ENCODE data around the gene FAM181A.
A peak's percentile ranks its signal among the peaks of the same experiment; 100 is the strongest.

Gene FAM181A

DNA sequence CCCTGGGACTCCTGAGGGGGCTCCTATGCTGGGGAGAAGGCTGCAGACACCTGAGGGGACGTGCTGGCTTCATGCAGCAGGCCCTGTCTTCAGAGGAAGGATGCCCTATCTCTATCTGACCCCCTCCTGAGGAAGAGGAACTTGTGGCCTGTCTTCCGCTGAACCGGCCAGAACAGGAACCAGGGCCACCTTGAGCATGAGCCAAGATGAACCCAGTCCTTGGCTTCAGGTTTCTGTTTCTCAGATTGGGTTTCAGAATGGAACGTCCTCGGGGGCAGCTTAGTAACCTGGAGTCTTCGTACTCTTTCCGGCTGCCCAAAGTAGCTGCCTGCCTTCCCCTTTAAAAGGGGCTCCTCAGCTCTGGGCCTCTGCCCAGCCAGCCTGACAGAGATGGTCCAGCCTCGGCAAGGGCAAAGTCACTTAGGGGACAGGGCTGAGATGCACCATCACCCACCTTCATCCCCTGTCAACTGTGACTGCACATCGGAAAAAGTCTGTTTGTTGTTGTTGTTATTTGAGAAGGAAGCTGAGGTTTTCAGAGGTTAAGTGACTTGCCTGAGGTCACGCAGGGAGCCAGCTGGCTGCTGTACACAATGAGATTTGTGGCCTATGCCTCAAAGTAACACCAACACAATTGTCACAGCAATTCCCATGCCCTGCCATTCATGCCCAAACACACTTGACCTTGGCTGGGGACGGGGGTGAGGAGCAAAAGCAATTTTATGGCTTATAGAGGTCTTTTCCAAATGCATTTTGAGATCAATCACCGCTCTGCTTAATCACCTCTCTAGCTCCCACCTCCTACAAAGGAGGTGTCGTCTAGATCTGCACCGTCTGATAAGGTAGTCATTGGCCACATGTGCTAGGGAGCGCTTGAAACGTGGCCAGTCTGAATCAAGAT, 35.8 kb downstream of the FAM181A start:
- no peak for DNase-seq (ENCODE audit: low read depth)

GRCh38 chr14:93963692-93964091, 36.5 kb downstream of the FAM181A start:
- no peak for DNase-seq (ENCODE audit: low read depth)

GRCh38 chr14:93964281-93964680, 37.1 kb downstream of the FAM181A start:
- no peak for DNase-seq (ENCODE audit: low read depth)

GRCh38 chr14:93964820-93965286, 37.7 kb downstream of the FAM181A start:
- DNase-seq (ENCODE audit: low read depth), result no peak

DNA sequence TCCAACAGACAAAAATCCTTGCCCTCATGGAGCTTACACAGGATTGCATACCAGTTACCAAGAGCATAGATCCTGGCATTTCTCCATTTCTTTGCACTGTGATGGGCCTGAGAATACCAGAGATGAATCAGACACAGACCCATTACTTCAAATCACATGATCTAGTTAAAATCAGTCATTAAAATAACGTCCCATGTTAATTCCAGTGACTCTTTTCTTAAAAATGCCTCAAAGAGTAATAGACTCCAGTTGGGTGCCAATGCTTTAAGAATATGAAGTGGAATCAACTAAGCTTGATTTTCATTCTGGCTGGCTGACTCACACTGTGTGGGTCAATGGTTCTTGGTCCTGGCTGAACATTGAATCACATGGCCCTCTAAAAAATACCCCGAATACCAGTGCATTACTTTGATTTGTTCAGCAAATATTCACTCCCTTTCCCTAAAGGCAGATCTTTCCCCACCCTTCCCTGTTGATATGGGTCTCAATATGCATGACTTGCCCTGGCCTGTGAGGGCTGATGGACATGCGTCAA, 38.2 kb downstream of the FAM181A start:
- peak; percentile 88 for DNase-seq (ENCODE audit: low read depth)

- no peak for DNase-seq (ENCODE audit: low read depth)
These were observed 38.9 kb downstream of the FAM181A start for GRCh38 chr14:93965946-93966474.

DNA sequence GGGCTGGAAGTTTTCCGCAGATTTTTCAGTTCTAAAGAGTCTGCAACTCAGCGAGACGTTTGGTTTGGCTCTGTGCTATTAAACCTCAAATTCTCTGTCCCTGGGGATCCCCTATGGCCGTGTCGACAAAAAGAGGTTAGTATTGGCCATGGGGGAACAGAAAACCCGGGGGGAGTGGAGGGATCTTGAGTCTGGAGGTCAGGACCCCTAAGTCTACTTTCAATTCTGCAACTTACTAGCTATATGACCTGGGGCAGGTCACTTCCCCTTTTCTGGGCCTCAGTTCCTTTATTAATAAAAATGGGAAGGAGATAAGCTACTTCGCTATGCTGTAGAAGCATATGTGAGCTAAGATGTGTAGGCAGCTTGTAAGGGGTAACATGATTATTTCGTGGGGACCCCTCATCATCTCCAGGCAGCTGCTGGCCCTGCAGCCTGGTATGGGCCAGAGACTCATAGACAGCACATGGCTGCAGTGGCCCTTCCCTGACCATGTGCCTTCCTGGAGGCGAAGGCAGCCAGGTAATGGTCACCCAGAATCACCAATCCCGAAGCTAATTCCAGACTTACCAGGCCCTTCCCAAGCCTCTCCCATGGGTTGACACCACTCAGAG, 40.6 kb downstream of the FAM181A start:
- no peak for DNase-seq (ENCODE audit: low read depth)

- no peak for DNase-seq (ENCODE audit: low read depth)
These were observed 42.1 kb downstream of the FAM181A start for GRCh38 chr14:93969082-93969828.

GRCh38 chr14:93970585-93970964, 43.4 kb downstream of the FAM181A start:
- DNase-seq (ENCODE audit: low read depth), result no peak

GRCh38 chr14:93970965-93971634, 44.0 kb downstream of the FAM181A start:
- no peak for DNase-seq (ENCODE audit: low read depth)

GRCh38 chr14:93971635-93972027, 44.5 kb downstream of the FAM181A start:
- no peak for DNase-seq (ENCODE audit: low read depth)

DNA sequence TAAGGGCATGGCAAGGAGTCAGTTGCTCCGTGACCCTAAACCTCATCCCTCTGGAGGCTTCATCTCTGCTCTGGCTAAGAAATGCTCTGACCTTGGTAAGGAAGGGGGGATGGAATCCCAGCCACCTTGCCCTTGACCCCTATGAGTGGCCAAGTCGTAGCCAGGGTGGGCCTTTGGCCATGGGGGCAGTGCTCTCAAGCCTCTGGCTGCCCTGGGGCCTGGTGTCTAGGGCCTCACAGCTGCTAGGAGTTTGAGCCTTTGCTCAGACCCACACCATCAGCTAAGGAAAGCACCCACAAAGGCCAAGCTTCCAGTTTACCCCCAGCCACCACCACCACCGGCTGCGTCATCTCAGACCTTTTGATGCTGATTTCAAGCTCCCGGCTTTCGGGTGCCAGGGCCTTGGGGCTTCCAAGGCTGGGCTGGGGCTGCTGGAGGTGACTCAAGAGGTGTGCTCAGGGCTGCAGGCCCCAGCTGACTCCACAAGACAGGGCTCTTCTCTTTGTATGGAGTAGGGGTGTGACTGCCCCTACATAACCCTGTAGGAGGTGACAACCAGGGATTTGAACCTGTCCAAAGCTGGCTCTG, 45.6 kb downstream of the FAM181A start:
- no peak for DNase-seq (ENCODE audit: low read depth)

- no peak for DNase-seq (ENCODE audit: low read depth)
These were observed 46.5 kb downstream of the FAM181A start for GRCh38 chr14:93973607-93974006.

GRCh38 chr14:93974299-93974698, 47.2 kb downstream of the FAM181A start:
- DNase-seq (ENCODE audit: low read depth), result no peak

DNA sequence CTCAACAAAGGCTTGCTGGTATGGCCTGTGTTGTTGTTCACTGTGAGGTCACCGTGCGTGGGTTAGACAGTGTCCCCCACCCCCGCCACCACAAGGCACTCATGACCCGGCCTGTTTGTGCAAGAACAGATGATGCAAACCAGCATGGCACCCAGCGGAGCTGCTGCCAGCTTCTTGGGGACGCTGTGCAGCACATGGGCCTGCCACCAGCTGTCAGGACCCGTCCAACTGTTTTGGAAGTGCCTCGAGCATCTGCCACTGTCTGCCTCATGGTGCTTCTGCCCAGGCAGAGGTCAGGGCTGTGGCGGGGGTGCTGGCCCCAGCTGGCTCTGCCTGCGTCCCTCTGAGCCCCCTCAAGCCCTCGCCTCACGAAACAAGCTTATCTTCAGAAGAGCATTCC, 47.7 kb downstream of the FAM181A start:
- no peak for DNase-seq (ENCODE audit: low read depth)

GRCh38 chr14:93975791-93976476, 48.8 kb downstream of the FAM181A start:
- no peak for DNase-seq (ENCODE audit: low read depth)

GRCh38 chr14:93976477-93977057, 49.4 kb downstream of the FAM181A start, which contains the start of gene ASB2:
Gene ASB2, minus strand, starts transcription at chr14:93976570. Its CDS starts 12,031 bp downstream, at chr14:93964539.
- DNase-seq (ENCODE audit: low read depth), result no peak

- DNase-seq (ENCODE audit: low read depth), result no peak
These were observed 50.0 kb downstream of the FAM181A start for GRCh38 chr14:93977171-93977570.

GRCh38 chr14:93977790-93978581, 50.8 kb downstream of the FAM181A start:
- DNase-seq (ENCODE audit: low read depth), result no peak
